Measurements from ENCODE around the gene KCNMA1.

DNA sequence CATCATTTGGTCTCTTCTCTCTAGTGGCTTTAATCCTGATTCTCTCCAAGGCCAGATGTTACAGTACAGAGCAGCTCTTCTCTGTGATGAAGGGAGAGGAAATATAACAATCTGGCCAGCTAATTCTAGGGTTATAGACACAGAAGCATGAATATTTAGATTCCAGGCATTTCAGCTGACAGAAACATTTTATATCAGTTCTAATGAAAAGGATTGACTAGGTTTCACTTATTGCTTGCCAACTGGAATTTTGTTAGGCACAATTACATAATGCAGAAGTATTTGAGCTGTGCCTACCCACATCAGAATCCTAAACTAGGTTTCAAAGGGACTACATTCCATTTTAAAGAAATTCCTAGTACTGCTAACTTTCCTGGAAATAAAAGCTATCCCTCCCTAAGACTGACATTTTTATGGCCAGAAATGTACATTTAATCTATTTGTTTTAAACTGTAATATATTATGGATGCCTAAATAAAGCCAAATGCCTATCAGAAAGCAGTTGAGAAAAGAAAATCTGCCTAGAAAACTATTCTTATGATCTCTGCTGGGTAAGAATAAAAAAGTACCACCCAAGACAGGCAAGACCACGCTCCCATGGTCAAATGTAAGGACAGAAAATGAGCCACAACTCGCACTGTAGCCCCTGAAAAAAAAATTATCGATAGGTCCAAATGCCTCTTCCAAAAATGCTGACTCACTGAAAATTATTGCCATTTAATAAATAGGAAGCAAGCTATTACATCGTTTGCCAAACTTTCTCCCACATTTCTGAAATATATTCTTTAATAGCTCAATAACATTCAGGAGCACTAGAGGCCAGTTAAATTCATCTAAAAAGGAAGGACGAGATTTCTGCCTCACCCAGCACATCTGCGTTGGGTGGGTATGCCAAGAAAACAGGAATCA is 498.1 kb downstream of the KCNMA1 start:
- TF ChIP-seq, protein P1, sequence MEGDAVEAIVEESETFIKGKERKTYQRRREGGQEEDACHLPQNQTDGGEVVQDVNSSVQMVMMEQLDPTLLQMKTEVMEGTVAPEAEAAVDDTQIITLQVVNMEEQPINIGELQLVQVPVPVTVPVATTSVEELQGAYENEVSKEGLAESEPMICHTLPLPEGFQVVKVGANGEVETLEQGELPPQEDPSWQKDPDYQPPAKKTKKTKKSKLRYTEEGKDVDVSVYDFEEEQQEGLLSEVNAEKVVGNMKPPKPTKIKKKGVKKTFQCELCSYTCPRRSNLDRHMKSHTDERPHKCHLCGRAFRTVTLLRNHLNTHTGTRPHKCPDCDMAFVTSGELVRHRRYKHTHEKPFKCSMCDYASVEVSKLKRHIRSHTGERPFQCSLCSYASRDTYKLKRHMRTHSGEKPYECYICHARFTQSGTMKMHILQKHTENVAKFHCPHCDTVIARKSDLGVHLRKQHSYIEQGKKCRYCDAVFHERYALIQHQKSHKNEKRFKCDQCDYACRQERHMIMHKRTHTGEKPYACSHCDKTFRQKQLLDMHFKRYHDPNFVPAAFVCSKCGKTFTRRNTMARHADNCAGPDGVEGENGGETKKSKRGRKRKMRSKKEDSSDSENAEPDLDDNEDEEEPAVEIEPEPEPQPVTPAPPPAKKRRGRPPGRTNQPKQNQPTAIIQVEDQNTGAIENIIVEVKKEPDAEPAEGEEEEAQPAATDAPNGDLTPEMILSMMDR (IDR thresholded peaks at IDR 0.05) = no peak
- TF ChIP-seq EP300 (IDR thresholded peaks at IDR 0.05) (no peak), POLR2AphosphoS5 (IDR thresholded peaks at IDR 0.05) (no peak)
